ENCODE measurements around the gene RALGPS1.

Gene RALGPS1

GRCh38 chr9:127008076-127008475, 93.5 kb downstream of the RALGPS1 start:
- TF ChIP-seq CTCF (IDR thresholded peaks at IDR 0.05; ENCODE audit: low read depth, low read length, missing control alignments) = no peak
- H3K4me3 ChIP-seq (replicated peaks; ENCODE audit: low read depth, low read length) = no peak overlapping the region
- no peak for DNase-seq (ENCODE audit: extremely low read depth, low read depth)

GRCh38 chr9:127011772-127012171, 97.2 kb downstream of the RALGPS1 start:
- DNase-seq (ENCODE audit: extremely low read depth, low read depth) = no peak
- H3K4me3 ChIP-seq (replicated peaks; ENCODE audit: low read depth, low read length) = no peak overlapping the region
- no peak for TF ChIP-seq CTCF (IDR thresholded peaks at IDR 0.05; ENCODE audit: low read depth, low read length, missing control alignments)

GRCh38 chr9:127012250-127012649, 97.7 kb downstream of the RALGPS1 start:
- no peak for DNase-seq (ENCODE audit: extremely low read depth, low read depth)
- no peak overlapping the region for H3K4me3 ChIP-seq (replicated peaks; ENCODE audit: low read depth, low read length)
- no peak for TF ChIP-seq CTCF (IDR thresholded peaks at IDR 0.05; ENCODE audit: low read depth, low read length, missing control alignments)

- DNase-seq (ENCODE audit: extremely low read depth, low read depth) = no peak
- no peak overlapping the region for H3K4me3 ChIP-seq (replicated peaks; ENCODE audit: low read depth, low read length)
- TF ChIP-seq CTCF (IDR thresholded peaks at IDR 0.05; ENCODE audit: low read depth, low read length, missing control alignments) = no peak
These were observed 99.0 kb downstream of the RALGPS1 start for GRCh38 chr9:127013597-127013996.

GRCh38 chr9:127014216-127014909, 99.8 kb downstream of the RALGPS1 start:
- no peak for DNase-seq (ENCODE audit: extremely low read depth, low read depth)
- no peak overlapping the region for H3K4me3 ChIP-seq (replicated peaks; ENCODE audit: low read depth, low read length)
- no peak for TF ChIP-seq CTCF (IDR thresholded peaks at IDR 0.05; ENCODE audit: low read depth, low read length, missing control alignments)

- no peak for TF ChIP-seq CTCF (IDR thresholded peaks at IDR 0.05; ENCODE audit: low read depth, low read length, missing control alignments)
- no peak overlapping the region for H3K4me3 ChIP-seq (replicated peaks; ENCODE audit: low read depth, low read length)
- no peak for DNase-seq (ENCODE audit: extremely low read depth, low read depth)
These were observed 100.4 kb downstream of the RALGPS1 start for GRCh38 chr9:127014910-127015540.
